Stimulated activated naive B cell treated with anti-CD40 and anti-IgM and Interleukin-4, amounts not matched to agents 10 μg/mL and 1 μg/mL and 100 μg/mL, for 72 hours (primary cell): ENCODE results near the gene SPINDOC.

Experiments used
- ATAC-seq, 2 donors: fragments of 150-1000 bp; cut with Tn5 transposase; replicated peaks; 2 replicates each; pipeline ENCODE4 v1.10.0; 2021; ENCODE audit warnings: moderate library complexity in 1 of 2
- DNase-seq: peaks from one replicate; pipeline ENCODE4 v3.0.0; 2021
- H3K27ac Mint-ChIP-seq: one replicate; pipeline ENCODE4 v1.8.0; 2022; ENCODE audit warnings: mild to moderate bottlenecking, mixed read lengths
- H3K27me3 Mint-ChIP-seq, 2 donors: one replicate each; pipeline ENCODE4 v1.8.0; 2022; ENCODE audit warnings: mixed read lengths in 2 of 2
- H3K36me3 Mint-ChIP-seq, 2 donors: one replicate each; pipeline ENCODE4 v1.8.0; 2022; ENCODE audit warnings: mixed read lengths in 2 of 2, mild to moderate bottlenecking in 1 of 2
- H3K4me1 Mint-ChIP-seq, 2 donors: one replicate each; pipeline ENCODE4 v1.8.0; 2022; ENCODE audit warnings: mixed read lengths in 2 of 2, mild to moderate bottlenecking in 1 of 2
- H3K4me3 Mint-ChIP-seq, 2 donors: one replicate each; pipeline ENCODE4 v1.8.0; 2022; ENCODE audit warnings: mild to moderate bottlenecking in 2 of 2, mixed read lengths in 2 of 2, moderate library complexity in 1 of 2
- H3K9me3 Mint-ChIP-seq, 2 donors: one replicate each; pipeline ENCODE4 v1.8.0; 2022; ENCODE audit warnings: mixed read lengths in 2 of 2, mild to moderate bottlenecking in 1 of 2

Gene SPINDOC

DNA sequence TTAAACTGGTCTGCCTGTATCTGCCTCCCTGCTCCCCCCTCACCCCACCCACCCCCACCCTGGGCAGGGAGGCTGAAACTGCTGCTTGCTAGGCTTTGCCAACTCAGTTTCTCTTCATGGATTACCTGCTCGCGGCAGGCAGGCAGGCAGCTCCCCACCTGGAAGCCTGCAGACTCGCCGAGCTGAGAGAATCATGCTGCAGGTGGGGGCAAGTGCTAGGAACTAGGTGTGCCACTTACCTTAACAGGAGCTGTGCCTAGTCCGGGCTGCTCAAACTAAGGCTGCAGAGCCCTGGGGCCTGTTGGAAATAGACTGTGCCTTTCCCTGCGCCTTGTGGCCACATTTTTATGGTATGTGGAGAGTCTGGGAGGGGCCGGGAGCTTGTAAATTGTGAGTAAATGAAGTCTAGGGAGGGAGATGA, 55.9 kb downstream of the SPINDOC start:
- Mint-ChIP-seq H3K9me3 (no peaks in the 10 kb centered on the region), H3K27ac (no peak overlapping the region), H3K4me1 (peaks cover 62 to 88% of the 10 kb centered on the region in 2 donors), H3K4me3 (peak overlapping the region in 1 of 2 donors; percentile 51), H3K36me3 (peaks cover 8 to 34% of the 10 kb centered on the region in 2 donors), H3K27me3 (no peaks in the 10 kb centered on the region)
- DNase-seq, result no peak
- ATAC-seq, result no peak

DNA sequence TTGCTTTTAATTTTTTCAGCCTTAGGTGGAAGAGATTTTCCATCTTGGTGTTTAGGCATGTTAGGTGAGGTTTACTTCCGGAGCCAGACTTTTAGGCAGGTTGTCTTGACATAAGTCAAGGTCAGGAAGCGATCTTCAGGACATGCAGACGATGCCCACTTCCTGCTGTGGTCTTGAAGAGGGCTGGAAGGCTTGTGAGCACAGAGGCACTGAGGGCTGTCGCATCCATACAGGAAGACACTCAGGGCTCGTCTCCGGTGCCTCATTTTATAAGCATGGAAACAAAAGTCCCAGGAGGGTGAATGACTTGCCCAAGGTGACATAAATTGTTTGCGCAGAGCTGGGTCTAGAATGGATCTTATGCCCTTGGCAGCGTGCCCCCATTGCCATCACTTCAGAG, 56.4 kb downstream of the SPINDOC start:
- peak overlapping the region; percentile 9 for H3K27ac Mint-ChIP-seq
- no peaks in the 10 kb centered on the region for H3K9me3 Mint-ChIP-seq
- ATAC-seq (no peak), DNase-seq (no peak)
- H3K27me3 Mint-ChIP-seq, result no peaks in the 10 kb centered on the region
- peaks cover 67 to 93% of the 10 kb centered on the region in 2 donors for H3K4me1 Mint-ChIP-seq
- peak overlapping the region in 1 of 2 donors; percentile 51 for H3K4me3 Mint-ChIP-seq
- peaks cover 8 to 39% of the 10 kb centered on the region in 2 donors for H3K36me3 Mint-ChIP-seq

DNA sequence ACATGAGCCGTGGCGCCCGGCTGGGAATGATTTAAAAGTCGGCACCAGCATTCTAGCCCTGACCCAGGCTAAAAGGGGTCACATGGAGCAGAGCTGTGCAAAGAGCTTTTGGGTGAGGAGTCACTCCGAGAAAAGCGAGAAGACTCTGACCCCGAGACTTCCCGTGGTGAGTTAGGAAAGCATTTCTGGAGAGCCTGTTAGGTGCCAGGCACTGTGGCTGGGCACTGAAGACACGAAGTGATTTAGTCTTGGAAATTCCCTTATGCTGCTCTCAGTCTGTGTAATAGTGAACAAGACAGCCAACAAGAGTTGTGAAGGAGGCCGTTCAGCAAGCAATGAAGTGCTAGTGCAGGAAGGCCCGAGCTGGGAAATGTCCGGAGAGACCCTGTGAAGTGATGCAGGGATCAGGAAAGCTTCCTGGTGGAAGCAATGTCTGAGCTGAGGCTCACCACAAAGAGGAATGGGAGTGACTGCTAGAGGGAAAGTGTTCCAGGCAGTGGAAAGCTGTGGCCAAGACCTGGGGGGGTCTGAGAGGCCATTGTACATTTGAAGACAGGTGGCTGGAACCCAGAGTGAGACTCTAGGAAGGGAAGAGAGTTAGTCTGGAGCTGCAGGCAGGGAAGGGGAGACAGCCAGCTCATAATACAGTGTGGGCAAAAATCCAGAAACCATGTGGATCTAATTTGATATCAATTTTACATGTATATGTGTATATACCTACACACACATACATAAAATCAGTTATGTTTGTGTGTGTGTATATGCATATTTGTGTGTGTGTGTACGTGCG, 57.3 kb downstream of the SPINDOC start:
- Mint-ChIP-seq H3K4me3 (peak overlapping the region in 1 of 2 donors; percentile 62), H3K27ac (no peak overlapping the region), H3K36me3 (peaks cover 11 to 37% of the 10 kb centered on the region in 2 donors), H3K27me3 (no peaks in the 10 kb centered on the region), H3K9me3 (no peaks in the 10 kb centered on the region), H3K4me1 (peaks cover 62 to 86% of the 10 kb centered on the region in 2 donors)
- DNase-seq (no peak), ATAC-seq (peak in 1 of 2 donors; percentile 28)

DNA sequence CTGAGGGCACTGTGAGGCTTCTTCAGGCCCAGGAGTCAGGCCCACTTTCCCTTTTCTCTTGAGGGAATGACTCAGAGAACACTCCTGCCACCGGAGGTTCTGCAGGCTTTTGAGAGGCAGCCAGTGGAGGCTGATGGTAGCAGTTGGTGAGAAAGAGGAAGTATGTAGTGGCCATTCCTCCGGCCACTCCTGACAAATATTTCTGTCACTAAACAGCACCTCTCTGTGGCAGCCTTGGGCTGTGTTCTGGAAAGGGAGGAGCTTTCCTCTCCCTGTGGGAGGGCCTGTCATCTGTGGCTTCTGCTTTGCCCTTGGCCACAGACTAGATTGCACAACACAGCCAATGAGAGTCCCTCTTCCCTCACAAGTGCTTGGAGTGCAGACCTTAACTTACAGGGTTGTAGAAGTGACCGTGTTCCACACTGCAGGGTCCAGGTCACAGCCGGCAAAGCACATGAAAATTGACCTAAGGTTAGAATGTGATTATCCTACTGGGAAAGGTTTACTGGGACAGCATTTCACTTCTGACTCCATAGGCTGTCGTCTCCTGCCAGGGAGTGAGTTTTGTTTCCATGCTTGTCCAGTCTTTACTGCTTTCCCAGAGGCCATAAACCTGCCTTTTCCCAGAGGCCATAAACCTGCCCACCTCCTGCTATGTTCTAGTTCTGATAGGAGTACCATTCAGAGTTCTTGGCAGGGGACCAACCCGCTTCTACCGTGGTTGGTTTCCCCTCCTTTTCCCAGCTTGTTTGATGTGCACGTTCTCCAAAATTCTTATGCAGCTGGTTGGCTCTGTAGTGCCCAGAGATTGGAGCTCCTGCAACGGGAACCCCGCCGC, 58.9 kb downstream of the SPINDOC start:
- ATAC-seq (peak; percentile 94 to 96), DNase-seq (peak; percentile 61)
- no peaks in the 10 kb centered on the region for H3K9me3 Mint-ChIP-seq
- H3K27me3 Mint-ChIP-seq, result no peaks in the 10 kb centered on the region
- H3K36me3 Mint-ChIP-seq, result peaks cover 12 to 32% of the 10 kb centered on the region in 2 donors
- H3K4me3 Mint-ChIP-seq, result no peak overlapping the region
- H3K4me1 Mint-ChIP-seq, result peaks cover 50 to 70% of the 10 kb centered on the region in 2 donors
- peak overlapping the region; percentile 73 for H3K27ac Mint-ChIP-seq

DNA sequence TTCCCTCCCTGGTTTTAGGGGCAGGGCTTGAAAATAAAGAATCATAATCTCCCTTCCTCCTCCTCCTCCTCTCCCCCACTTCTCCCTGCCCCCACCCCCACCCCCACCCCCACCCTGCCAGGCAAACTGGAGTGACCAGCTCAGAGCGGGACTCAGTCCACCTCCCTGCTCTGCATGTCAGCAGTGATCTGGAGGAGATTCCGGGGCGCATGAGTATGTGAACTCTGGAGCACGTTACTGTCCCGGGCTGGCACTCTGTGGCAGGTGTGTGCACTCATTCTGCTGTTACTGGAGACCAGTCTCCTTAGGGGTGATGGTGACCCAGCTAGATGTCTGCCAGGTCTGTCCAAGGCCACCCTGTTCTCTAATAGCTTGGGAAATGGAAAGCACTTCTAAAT, 59.5 kb downstream of the SPINDOC start:
- no peaks in the 10 kb centered on the region for H3K27me3 Mint-ChIP-seq
- peaks cover 12 to 31% of the 10 kb centered on the region in 2 donors for H3K36me3 Mint-ChIP-seq
- H3K27ac Mint-ChIP-seq, result no peak overlapping the region
- no peaks in the 10 kb centered on the region for H3K9me3 Mint-ChIP-seq
- ATAC-seq (no peak), DNase-seq (no peak)
- no peak overlapping the region for H3K4me3 Mint-ChIP-seq
- peaks cover 48 to 64% of the 10 kb centered on the region in 2 donors for H3K4me1 Mint-ChIP-seq

DNA sequence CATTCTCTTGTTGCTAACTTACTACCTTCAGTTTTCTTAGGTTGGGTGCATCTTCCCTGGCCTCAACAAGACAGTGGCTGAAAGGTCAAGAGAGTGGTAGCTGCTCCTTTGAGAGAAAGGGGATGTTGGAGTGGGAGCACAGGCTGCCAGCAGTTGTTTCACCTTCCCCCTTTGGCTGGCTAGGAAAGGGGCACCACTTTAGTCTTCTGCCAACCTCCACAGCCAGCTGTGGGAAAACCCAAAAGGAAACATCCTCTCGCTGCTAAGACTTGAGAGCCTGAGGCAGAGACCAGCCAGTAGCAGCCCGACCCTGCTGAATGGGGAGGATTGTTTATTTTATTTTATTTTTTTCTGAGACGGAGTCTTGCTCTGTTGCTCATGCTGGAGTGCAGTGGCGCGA, 60.1 kb downstream of the SPINDOC start:
- H3K4me3 Mint-ChIP-seq, result no peak overlapping the region
- H3K27me3 Mint-ChIP-seq, result no peaks in the 10 kb centered on the region
- no peaks in the 10 kb centered on the region for H3K9me3 Mint-ChIP-seq
- DNase-seq (no peak), ATAC-seq (no peak)
- H3K4me1 Mint-ChIP-seq, result peaks cover 47 to 66% of the 10 kb centered on the region in 2 donors
- peaks cover 14 to 29% of the 10 kb centered on the region in 2 donors for H3K36me3 Mint-ChIP-seq
- H3K27ac Mint-ChIP-seq, result no peak overlapping the region

DNA sequence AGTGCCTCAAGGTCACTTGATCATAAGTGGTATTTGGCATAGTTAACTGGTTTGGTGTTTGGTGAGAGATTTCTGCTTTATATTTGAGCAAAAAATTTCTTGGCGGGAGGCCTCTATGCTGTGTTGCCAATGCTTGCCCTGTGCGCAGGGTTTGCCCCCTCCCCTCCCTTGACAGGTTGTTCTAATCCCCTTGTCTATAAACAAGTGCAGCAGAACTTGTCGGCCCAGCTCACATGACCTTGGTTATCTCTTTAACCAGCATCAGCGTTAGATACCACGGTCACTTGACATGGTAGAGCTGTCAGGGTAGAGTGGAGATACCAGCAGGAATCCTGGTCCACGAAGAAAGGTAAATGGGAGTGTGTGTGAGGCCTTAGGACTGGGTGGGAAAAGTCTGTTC, 61.3 kb downstream of the SPINDOC start:
- DNase-seq, result no peak
- peaks cover 10 to 22% of the 10 kb centered on the region in 2 donors for H3K36me3 Mint-ChIP-seq
- H3K4me1 Mint-ChIP-seq, result peaks cover 38 to 67% of the 10 kb centered on the region in 2 donors
- H3K4me3 Mint-ChIP-seq, result no peak overlapping the region
- no peaks in the 10 kb centered on the region for H3K27me3 Mint-ChIP-seq
- ATAC-seq, result no peak
- no peak overlapping the region for H3K27ac Mint-ChIP-seq
- H3K9me3 Mint-ChIP-seq, result no peaks in the 10 kb centered on the region

DNA sequence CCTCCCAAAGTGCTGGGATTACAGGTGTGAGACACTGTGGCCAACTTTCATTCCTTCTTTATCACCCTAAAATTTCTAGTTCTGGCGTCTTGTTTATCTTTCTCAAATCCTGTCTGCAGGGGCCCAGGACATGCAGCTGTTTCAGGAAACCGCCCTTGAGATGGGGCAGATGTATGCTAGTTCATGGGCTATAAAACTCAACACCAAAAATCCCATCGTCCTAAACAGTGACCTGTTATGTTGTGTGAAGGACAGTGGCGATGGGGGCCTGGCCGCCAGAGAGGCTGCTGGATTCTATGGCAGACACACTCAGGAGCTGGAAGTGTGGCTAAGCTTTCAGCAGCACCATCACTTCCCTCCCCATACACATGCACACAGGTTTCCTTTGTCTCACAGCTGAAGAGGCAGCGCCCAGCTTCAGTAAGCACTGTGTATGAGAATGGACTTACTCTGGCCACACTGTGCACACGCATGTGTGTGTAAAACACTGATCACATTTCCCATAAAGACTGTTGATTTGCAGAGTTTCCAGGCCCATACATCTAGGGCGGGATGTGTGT, 62.3 kb downstream of the SPINDOC start:
- Mint-ChIP-seq H3K36me3 (peaks cover 13 to 21% of the 10 kb centered on the region in 2 donors), H3K27ac (peak overlapping the region; percentile 65), H3K9me3 (no peaks in the 10 kb centered on the region), H3K4me1 (peaks cover 33 to 67% of the 10 kb centered on the region in 2 donors), H3K4me3 (no peak overlapping the region), H3K27me3 (no peaks in the 10 kb centered on the region)
- DNase-seq (no peak), ATAC-seq (no peak)

DNA sequence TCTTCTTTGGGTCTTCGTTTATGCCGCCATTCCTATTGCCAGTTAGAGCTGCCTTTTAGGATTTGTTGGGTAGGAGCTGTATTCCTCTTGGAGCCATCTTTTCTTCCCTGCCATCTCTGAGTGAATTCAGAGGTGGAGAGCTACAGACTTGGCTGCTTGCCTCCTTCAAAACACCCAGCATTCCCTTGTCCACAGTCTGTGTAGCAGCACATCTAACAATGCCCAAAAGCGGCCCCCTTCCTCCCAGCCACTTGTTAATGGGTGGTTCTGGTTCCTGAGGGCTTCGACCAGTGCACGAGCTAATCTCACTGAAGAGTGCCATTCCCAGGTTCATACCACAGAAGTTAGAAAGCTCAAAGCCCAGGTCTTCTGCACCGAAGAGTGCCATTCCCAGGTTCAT, 63.4 kb downstream of the SPINDOC start:
- Mint-ChIP-seq H3K36me3 (peaks cover 13 to 24% of the 10 kb centered on the region in 2 donors), H3K9me3 (no peaks in the 10 kb centered on the region), H3K4me3 (no peak overlapping the region), H3K4me1 (peaks cover 31 to 68% of the 10 kb centered on the region in 2 donors), H3K27me3 (no peaks in the 10 kb centered on the region), H3K27ac (no peak overlapping the region)
- ATAC-seq, result no peak
- DNase-seq, result no peak
